ENCODE data around the gene JMJD8.

The JMJD8 gene

GRCh38 chr16:722835-723633 lies 38.9 kb upstream of the JMJD8 start:
- DNase-seq (ENCODE audit: low read depth): no peak

GRCh38 chr16:721765-722540 lies 37.8 kb upstream of the JMJD8 start:
- DNase-seq (ENCODE audit: low read depth): no peak

DNA sequence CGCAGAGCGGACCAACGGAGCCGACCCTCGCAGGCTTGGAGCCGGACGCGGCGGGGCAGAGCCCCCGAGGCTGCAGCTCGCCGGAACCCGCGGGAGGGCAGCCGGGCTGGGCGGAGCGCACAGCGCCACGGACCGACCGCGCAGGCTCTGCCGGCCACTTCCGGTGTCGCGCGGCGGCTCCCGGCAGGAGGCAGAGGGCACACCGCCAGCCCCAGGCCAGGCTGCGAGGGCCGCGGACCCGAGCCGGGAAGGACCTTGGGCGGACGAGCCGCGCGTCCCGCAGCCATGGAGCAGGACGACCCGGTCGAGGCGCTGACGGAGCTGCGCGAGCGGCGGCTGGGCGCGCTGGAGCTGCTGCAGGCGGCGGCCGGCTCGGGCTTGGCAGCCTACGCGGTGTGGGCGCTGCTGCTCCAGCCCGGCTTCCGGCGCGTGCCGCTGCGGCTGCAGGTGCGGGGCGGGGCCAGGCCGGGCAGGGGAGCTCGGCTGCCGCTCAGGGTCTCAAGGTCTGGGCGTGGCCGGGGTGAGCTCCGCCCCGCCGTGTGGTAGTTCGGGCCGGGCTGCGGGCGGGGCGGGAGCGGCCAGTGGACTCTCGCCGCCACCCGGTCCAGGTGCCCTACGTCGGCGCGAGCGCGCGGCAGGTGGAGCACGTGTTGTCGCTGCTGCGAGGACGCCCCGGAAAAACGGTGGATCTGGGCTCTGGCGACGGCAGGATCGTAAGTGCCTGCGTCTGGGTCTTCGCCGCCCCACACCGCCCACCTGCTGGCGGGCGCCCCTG lies 37.0 kb upstream of the JMJD8 start, which contains the start of gene ANTKMT:
Gene ANTKMT, plus strand, starts transcription at position 157 of the 775 bp plus-strand sequence. Its CDS starts 129 bp downstream, at position 286.
- DNase-seq (ENCODE audit: low read depth): peak; percentile 76

DNA sequence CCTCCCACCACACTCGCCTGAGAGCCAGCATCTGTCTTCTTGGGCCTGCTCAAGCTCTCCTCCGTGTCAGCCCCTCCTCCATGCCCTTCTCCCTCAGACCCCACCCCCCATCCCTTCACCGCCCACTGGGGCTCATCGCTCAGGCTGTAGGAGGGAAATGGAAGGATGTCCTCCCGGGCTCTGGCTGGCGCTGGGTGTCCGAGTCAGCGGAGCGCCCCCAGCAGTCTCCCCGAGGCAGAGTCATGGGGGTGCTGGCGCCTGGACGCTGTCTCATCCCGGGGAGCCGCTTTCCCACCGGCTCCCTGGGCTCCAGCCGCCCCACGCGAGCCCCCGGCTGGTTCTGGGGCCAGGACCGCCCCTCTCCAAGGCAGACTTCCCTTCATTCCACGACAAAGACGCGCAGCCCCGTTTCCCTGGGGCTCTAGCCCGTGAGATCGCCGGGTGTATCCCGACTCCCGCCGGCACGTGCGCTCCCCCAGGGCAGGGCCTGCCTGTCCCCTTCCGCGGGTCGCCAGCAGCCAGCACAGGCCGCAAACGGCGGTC lies 36.4 kb upstream of the JMJD8 start:
- peak; percentile 62 for DNase-seq (ENCODE audit: low read depth)

DNA sequence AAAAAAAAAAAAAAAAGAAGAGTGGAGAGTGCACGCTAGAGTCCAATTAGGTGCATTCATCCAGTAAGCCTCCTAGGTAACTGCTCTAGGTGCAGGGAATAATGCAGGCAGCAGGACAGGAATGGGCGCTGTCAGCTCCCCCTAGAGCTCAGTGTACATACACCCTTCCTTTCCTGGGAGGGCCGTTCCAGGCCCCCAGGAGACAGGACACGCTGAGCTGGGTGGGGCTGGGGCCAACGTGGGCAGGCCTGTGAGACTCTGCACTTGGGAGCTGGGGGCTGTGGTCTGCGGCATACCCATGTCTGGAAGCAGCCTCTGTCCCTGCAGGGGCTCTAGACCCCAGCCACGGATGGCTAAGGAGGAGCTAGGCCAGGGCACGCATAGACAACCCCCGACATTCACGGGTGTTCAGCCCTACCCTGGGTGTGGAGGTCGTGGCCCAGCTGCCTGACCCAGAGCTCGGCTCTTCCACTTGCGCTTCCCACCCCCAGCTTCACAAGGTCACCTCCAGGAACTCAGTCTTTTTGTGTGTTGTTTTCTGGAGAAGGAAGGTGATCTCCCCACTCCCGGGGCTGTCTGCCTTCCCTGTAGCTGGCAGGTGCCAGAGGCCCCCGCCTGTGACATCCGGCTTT lies 35.8 kb upstream of the JMJD8 start:
- no peak for DNase-seq (ENCODE audit: low read depth)

DNA sequence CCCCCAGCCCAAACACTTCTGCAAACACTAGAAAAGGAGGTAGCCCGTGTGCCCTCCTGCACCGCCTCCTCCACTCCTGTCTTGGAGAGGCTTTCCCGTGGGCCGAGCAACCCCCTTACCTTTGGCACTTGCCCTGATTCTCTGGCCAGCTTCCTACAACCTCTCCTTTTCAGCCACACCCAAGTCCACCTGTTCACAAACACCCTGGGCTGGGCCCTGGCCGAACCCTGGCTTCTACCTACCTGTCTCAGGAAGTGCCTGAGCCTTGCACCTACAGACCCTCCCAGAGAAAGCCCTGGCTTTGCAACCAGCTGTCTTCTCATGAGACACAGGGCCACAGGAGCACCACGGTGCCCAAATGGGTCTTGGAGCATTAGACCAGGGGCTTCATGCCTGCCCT lies 34.8 kb upstream of the JMJD8 start:
- no peak for DNase-seq (ENCODE audit: low read depth)

DNA sequence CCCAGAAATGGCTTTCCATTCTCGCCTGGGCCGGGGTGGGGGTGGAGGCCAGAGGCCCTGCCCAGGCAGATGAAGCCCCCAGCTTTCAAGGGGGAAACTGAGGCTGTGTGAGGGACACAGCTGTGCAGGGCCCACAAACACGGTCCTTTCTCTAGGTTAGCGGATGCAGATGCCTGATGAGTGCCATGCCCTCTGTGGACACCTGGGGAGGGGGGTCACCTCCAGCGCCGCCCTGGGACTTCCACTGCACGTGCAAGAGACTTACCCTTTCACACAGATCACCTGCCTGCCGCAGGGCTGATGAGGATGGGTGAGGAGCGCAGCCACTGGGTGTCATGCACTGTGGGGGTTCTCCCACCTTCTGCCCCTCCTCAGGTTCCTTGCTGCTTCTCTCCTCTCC lies 34.3 kb upstream of the JMJD8 start:
- no peak for DNase-seq (ENCODE audit: low read depth)

DNA sequence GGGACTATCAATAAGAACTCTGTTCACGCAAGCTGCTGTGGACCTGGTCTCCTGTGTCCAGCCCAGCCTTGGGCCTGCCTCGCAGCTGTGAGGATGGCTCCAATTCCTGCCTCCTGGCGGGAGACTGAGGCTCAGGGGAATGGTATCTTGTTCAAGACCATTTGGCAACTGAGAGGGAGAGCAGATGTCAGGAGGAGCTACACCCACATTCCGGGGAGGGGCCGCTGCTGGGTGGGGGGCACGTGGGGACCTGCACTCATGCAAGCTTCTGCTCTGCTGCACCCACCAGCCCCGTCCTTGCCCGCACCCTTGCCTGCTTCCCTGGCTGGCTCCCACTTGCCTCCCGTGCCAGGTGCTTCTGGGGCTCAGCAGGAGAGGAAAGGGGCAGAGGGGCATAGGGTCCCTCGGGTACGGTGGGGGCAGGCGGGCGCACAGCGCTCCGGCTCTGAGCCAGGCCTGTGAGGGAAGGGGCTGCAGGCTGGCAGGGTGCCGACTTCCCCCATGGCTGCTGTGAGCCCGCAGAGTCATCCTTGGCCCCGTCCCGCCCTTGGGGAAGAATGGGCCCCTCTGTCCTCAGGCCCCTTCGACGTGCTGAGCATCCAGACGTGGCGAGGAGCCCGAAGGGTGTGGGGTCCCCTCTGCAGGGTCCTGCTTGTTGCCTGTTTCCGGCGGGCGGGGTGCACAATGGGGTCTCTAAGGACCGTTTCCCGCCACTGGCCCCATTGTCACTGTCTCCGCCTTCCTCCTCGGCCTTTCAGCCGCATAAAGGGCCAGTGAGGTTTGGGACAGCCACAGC lies 33.5 kb upstream of the JMJD8 start:
- DNase-seq (ENCODE audit: low read depth): no peak

DNA sequence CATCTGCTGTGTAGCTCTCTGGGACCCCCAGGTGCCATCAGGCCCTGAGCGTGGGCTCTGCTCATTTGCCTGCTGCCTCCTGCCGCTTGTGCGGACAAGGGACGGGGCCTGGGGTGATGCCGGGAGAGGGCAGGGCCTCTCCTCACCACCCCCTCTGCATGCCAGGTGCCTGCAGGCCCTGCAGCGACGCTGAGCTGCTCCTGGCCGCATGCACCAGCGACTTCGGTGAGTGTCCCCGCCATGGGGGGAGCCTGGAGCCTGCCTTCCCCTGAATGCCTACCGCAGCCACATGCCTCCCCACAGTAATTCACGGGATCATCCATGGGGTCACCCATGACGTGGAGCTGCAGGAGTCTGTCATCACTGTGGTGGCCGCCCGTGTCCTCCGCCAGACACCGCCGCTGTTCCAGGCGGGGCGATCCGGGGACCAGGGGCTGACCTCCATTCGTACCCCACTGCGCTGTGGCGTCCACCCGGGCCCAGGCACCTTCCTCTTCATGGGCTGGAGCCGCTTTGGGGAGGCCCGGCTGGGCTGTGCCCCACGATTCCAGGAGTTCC lies 32.7 kb upstream of the JMJD8 start:
- no peak for DNase-seq (ENCODE audit: low read depth)

GRCh38 chr16:716200-716568 lies 32.0 kb upstream of the JMJD8 start:
- peak; percentile 49 for DNase-seq (ENCODE audit: low read depth)

DNA sequence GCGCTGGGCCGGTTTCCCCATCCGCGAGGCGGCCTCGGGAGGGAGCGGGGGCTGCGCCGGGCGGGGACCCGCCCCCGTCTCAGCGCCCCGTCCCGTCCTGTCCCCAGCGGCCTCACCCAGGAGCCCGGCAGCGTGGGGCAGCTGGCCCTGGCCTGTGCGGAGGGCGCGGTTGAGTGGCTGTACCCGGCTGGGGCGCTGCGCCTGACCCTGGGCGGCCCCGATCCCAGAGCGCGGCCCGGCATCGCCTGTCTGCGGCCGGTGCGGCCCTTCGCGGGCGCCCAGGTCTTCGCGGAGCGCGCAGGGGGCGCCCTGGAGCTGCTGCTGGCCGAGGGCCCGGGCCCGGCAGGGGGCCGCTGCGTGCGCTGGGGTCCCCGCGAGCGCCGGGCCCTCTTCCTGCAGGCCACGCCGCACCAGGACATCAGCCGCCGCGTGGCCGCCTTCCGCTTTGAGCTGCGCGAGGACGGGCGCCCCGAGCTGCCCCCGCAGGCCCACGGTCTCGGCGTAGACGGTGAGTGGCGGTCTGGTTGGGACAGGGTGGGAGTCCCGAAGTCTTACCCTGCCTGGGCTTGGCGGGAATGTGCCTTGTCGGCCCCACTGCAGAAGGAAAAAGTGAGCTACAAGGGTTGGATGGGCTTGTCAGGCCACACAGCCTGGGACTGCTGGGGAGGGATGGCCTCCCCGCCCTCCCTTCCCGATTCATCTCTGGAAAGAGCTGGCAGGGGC lies 31.5 kb upstream of the JMJD8 start:
- no peak for DNase-seq (ENCODE audit: low read depth)

GRCh38 chr16:714558-715476 lies 30.7 kb upstream of the JMJD8 start, which contains the start of gene METRN:
TSS of gene METRN (plus strand) at chr16:715118. CDS start at chr16:715290, 172 bp downstream.
- peak; percentile 90 for DNase-seq (ENCODE audit: low read depth)

GRCh38 chr16:714079-714478 lies 29.9 kb upstream of the JMJD8 start:
- DNase-seq (ENCODE audit: low read depth): no peak

- DNase-seq (ENCODE audit: low read depth): peak; percentile 94
Observed at GRCh38 chr16:712740-713250, 28.7 kb upstream of the JMJD8 start.

DNA sequence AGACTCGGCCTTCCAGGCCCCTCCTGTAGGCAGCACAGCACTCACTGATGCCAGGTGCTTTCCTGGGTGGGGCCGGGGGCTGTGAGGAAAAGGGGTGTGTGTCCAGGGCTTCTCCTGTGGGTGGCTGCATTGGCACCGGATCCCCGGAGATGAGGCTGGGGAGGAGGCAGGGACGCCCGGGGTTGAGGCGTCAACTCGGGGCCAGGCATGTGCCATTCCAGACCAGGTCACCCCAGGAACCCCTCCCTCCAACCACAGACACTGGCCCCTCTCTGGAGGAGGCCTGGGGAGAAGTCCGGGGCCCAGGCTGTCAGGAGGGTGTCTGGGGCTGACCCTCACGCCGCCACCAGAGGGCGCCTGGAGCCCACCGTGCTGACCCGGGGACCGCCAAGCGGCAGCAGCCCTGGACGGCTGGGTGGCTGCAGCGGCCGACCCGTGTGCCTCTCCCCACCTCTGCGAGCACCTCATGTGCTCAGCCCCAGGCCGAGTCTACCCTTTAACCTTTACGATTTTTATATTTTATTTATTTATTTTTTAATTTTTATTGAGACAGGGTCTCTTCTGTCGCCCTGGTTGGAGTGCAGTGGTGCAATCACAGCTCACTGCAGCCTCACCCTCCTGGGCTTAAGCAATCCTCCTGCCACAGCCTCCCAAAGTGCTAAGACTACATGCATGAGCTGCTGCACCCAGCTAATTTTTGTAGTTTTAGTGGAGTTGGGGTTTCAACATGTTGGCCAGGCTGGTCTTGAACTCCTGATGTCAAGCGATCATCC lies 27.6 kb upstream of the JMJD8 start:
- peak; percentile 52 for DNase-seq (ENCODE audit: low read depth)

DNA sequence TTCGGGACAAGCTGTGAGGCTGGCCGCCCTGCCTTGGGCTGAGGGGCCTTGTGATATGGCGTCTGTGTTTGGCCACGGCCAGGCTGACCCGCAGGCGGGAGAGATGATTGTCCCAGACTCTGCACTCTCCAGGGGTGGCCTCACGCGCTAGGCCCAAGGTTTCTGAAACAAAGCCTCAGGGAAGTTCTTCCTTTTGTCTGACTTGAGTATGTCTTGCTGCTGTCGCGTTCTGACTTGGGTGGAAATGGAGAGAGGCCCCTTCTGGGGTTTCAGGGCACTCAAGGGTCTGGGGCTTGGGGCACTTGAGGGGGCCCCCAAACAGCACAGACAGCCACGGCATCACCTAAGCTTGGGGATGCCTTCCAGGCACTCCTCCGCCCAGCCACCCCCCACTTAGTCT lies 26.9 kb upstream of the JMJD8 start:
- no peak for DNase-seq (ENCODE audit: low read depth)

DNA sequence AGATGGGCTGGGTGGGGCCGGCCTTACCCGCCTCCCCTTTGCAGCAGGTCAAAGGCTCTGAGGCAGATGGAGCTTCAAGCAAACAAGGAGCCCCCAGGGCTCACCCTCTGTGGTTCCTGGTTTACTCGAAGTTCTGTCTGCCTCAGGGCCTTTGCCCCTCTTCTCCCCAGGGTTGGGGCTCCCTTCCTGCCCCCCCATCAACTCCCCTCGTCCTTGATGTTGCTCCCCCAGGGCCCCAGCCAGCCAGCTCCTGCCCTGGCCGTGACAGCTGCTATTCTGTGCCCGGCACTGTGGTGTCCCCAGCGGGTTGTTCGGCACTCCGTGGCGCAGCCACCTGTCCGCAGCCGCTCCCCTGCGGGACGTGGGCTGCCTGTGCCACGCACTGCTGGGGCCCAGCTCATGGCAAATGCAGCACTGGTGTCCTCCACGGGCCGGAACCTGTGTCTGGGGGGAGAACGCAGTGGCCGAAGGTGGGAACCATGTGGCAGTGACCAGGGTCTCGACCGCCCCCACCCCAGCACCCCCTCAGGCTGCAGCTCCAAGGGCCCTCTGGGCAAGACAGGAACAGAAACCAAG lies 26.5 kb upstream of the JMJD8 start:
- no peak for DNase-seq (ENCODE audit: low read depth)

Data from iris pigment epithelial cell (primary cell).